ENCODE measurements around the gene C14orf119.

The C14orf119 gene

GRCh38 chr14:23121361-23121771 lies 26.1 kb downstream of the C14orf119 start:
- H3K4me1 ChIP-seq (ENCODE audit: control insufficient read depth, low read length): peaks cover 39% of the 10 kb centered on the region
- peak overlapping the region; percentile 53 for H3K4me3 ChIP-seq (ENCODE audit: low read length)
- H3K79me2 ChIP-seq (ENCODE audit: control insufficient read depth, low read length): no peaks in the 10 kb centered on the region
- H3K9me2 ChIP-seq (replicated peaks; ENCODE audit: control insufficient read depth, low read length): no peaks in the 10 kb centered on the region
- no peak for TF ChIP-seq EZH2phosphoT487 (IDR thresholded peaks at IDR 0.05; ENCODE audit: borderline replicate concordance, low read length)
- TF ChIP-seq, protein P1, sequence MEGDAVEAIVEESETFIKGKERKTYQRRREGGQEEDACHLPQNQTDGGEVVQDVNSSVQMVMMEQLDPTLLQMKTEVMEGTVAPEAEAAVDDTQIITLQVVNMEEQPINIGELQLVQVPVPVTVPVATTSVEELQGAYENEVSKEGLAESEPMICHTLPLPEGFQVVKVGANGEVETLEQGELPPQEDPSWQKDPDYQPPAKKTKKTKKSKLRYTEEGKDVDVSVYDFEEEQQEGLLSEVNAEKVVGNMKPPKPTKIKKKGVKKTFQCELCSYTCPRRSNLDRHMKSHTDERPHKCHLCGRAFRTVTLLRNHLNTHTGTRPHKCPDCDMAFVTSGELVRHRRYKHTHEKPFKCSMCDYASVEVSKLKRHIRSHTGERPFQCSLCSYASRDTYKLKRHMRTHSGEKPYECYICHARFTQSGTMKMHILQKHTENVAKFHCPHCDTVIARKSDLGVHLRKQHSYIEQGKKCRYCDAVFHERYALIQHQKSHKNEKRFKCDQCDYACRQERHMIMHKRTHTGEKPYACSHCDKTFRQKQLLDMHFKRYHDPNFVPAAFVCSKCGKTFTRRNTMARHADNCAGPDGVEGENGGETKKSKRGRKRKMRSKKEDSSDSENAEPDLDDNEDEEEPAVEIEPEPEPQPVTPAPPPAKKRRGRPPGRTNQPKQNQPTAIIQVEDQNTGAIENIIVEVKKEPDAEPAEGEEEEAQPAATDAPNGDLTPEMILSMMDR (IDR thresholded peaks at IDR 0.05; ENCODE audit: low read depth, low read length, poor library complexity, severe bottlenecking): no peak
- H4K20me1 ChIP-seq (ENCODE audit: control insufficient read depth, insufficient read depth, low read depth, low read length): no peaks in the 10 kb centered on the region
- H3F3A ChIP-seq (ENCODE audit: control insufficient read depth, insufficient read depth): peaks cover 9% of the 10 kb centered on the region; the same call in 1 of the 2 replicates
- no peaks in the 10 kb centered on the region for H3K9me3 ChIP-seq (ENCODE audit: control insufficient read depth, insufficient read depth, low read length)
- H3K4me2 ChIP-seq (ENCODE audit: low read length): peak overlapping the region; percentile 89
- H3K27me3 ChIP-seq (ENCODE audit: control insufficient read depth, low read length): no peaks in the 10 kb centered on the region
- H3K36me3 ChIP-seq (ENCODE audit: control insufficient read depth, low read length): no peaks in the 10 kb centered on the region
- H3K27ac ChIP-seq (ENCODE audit: low read depth, low read length): peak overlapping the region; percentile 84

DNA sequence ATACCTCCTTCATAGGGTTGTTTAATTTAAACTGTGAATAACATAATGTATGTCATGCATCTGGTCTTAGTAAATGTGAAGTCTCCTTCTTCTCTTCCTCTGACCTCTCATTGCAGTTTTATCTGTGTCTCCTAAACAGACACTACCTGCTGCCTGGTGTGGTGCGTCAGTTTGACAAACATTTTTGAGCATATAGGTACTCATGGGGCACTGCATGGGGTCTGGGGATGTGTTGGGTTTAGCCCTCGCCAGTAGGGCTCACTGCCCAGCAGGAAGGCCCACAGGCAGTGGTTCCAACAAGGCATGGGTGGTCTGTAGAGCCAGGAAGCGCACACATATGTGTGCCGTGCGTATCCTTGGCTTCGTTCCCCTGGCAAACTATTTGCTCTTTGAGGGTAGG lies 26.8 kb downstream of the C14orf119 start:
- Histone ChIP-seq H3K4me2 (ENCODE audit: low read length) (no peak overlapping the region), H3K9me2 (replicated peaks; ENCODE audit: control insufficient read depth, low read length) (no peaks in the 10 kb centered on the region), H3K4me1 (ENCODE audit: control insufficient read depth, low read length) (peaks cover 39% of the 10 kb centered on the region), H3K27ac (ENCODE audit: low read depth, low read length) (no peak overlapping the region), H3K79me2 (ENCODE audit: control insufficient read depth, low read length) (no peaks in the 10 kb centered on the region), H3F3A (ENCODE audit: control insufficient read depth, insufficient read depth) (peaks cover 9% of the 10 kb centered on the region; the same call in 1 of the 2 replicates), H3K36me3 (ENCODE audit: control insufficient read depth, low read length) (no peaks in the 10 kb centered on the region), H3K4me3 (ENCODE audit: low read length) (no peak overlapping the region), H4K20me1 (ENCODE audit: control insufficient read depth, insufficient read depth, low read depth, low read length) (no peaks in the 10 kb centered on the region), H3K9me3 (ENCODE audit: control insufficient read depth, insufficient read depth, low read length) (no peaks in the 10 kb centered on the region), H3K27me3 (ENCODE audit: control insufficient read depth, low read length) (no peaks in the 10 kb centered on the region)
- no peak for TF ChIP-seq EZH2phosphoT487 (IDR thresholded peaks at IDR 0.05; ENCODE audit: borderline replicate concordance, low read length)
- TF ChIP-seq, protein P1 (IDR thresholded peaks at IDR 0.05; ENCODE audit: low read depth, low read length, poor library complexity, severe bottlenecking): no peak

DNA sequence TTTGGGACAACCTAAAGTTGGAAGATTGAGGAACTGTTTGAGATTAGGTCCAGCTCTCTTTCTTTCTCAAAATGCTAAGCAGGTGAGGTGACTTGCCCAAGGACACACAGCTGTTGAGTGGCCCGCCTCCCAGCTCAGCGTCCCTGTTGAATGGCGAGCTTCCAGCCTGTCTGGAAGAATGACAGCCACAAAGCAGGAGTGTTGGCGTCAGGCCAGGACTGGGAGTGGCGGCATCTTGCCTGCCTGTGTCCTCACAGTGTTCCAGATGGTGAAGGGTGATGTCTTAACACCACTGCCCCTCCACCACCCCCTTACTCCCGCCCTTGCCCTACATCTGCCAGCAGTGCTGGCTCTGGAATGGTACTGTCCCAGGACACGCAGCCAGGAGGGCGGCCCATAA lies 28.1 kb downstream of the C14orf119 start:
- no peaks in the 10 kb centered on the region for H4K20me1 ChIP-seq (ENCODE audit: control insufficient read depth, insufficient read depth, low read depth, low read length)
- H3K4me1 ChIP-seq (ENCODE audit: control insufficient read depth, low read length): peaks cover 43% of the 10 kb centered on the region
- no peak for TF ChIP-seq EZH2phosphoT487 (IDR thresholded peaks at IDR 0.05; ENCODE audit: borderline replicate concordance, low read length)
- TF ChIP-seq, protein P1 (IDR thresholded peaks at IDR 0.05; ENCODE audit: low read depth, low read length, poor library complexity, severe bottlenecking): no peak
- no peaks in the 10 kb centered on the region for H3K9me3 ChIP-seq (ENCODE audit: control insufficient read depth, insufficient read depth, low read length)
- H3K27me3 ChIP-seq (ENCODE audit: control insufficient read depth, low read length): no peaks in the 10 kb centered on the region
- H3K4me2 ChIP-seq (ENCODE audit: low read length): no peak overlapping the region
- no peaks in the 10 kb centered on the region for H3K9me2 ChIP-seq (replicated peaks; ENCODE audit: control insufficient read depth, low read length)
- no peak overlapping the region for H3K4me3 ChIP-seq (ENCODE audit: low read length)
- H3K79me2 ChIP-seq (ENCODE audit: control insufficient read depth, low read length): no peaks in the 10 kb centered on the region
- H3K27ac ChIP-seq (ENCODE audit: low read depth, low read length): no peak overlapping the region
- H3F3A ChIP-seq (ENCODE audit: control insufficient read depth, insufficient read depth): peaks cover 9% of the 10 kb centered on the region; the same call in 1 of the 2 replicates
- no peaks in the 10 kb centered on the region for H3K36me3 ChIP-seq (ENCODE audit: control insufficient read depth, low read length)
